Activated T-helper 1 cell treated with anti-CD3 and anti-CD28 coated beads, Interleukin-12 subunit alpha, Interleukin-12 subunit beta, Interleukin-2, Interleukin-4 antibody, amounts not matched to agents 30 ng/mL and 10 ng/mL and 1 ng/mL, durations not matched to agents 14 hours and 24 hours and 36 hours (primary cell): ENCODE results near the gene ERMARD. TPM values are rescaled to one million over a fixed set of nuclear protein-coding genes. Genes with fewer than 3 reads are reported as not detected.

Source experiments
- DNase-seq: peaks from one replicate; pipeline ENCODE4 v3.0.0; 2021; ENCODE audit warnings: low spot score
- H3K27ac Mint-ChIP-seq: one replicate; pipeline ENCODE4 v1.8.0; 2021; ENCODE audit warnings: mild to moderate bottlenecking, mixed read lengths
- H3K27me3 Mint-ChIP-seq: one replicate; pipeline ENCODE4 v1.8.0; 2022; ENCODE audit warnings: mild to moderate bottlenecking, moderate library complexity, mixed read lengths; ENCODE audit not compliant: insufficient read depth
- H3K36me3 Mint-ChIP-seq: one replicate; pipeline ENCODE4 v1.8.0; 2021; ENCODE audit warnings: low read depth, mixed read lengths
- H3K4me1 Mint-ChIP-seq: one replicate; pipeline ENCODE4 v1.8.0; 2021; ENCODE audit warnings: low read depth, mixed read lengths
- H3K4me3 Mint-ChIP-seq: one replicate; pipeline ENCODE4 v1.8.0; 2021; ENCODE audit warnings: mild to moderate bottlenecking, moderate library complexity, mixed read lengths
- H3K9me3 Mint-ChIP-seq: one replicate; pipeline ENCODE4 v1.8.0; 2021; ENCODE audit warnings: mixed read lengths
- intact Hi-C: fragments of 100-400 bp; cut with micrococcal nuclease; formaldehyde crosslinking; loops from one replicate; pipeline ENCODE4 v1.15.1; 2024
- total RNA-seq: library from RNA; stranded (reverse); gene quantifications from 2 replicates; pipeline ENCODE4 v1.2.3, GENCODE V29; 2022

Gene ERMARD
- total RNA-seq, 1 donor from 2014 or later, result 26.9 TPM

- H3K36me3 Mint-ChIP-seq, result no peaks in the 10 kb centered on the region
- no peak overlapping the region for H3K4me3 Mint-ChIP-seq
- peaks cover 8% of the 10 kb centered on the region for H3K4me1 Mint-ChIP-seq
- DNase-seq, result no peak
- no peak overlapping the region for H3K27ac Mint-ChIP-seq
- intact Hi-C loops, result no loop called here
- H3K9me3 Mint-ChIP-seq, result no peaks in the 10 kb centered on the region
- peaks cover 13% of the 10 kb centered on the region for H3K27me3 Mint-ChIP-seq
These were observed 60.3 kb downstream of the ERMARD start for GRCh38 chr6:169811521-169812256.

- H3K27ac Mint-ChIP-seq, result no peak overlapping the region
- no peaks in the 10 kb centered on the region for H3K36me3 Mint-ChIP-seq
These were observed 60.8 kb downstream of the ERMARD start for GRCh38 chr6:169812257-169812644.

GRCh38 chr6:169813969-169814368 is 62.5 kb downstream of the ERMARD start:
- Mint-ChIP-seq H3K4me1 (no peaks in the 10 kb centered on the region), H3K27me3 (peaks cover 24% of the 10 kb centered on the region), H3K4me3 (no peak overlapping the region), H3K27ac (no peak overlapping the region), H3K36me3 (no peaks in the 10 kb centered on the region), H3K9me3 (no peaks in the 10 kb centered on the region)
- no peak for DNase-seq
- intact Hi-C loops, result no loop called here

More at GRCh38 chr6:169812257-169812644, 60.8 kb downstream of the ERMARD start:
- intact Hi-C loops, result no loop called here
- Mint-ChIP-seq H3K4me3 (no peak overlapping the region), H3K4me1 (peaks cover 6% of the 10 kb centered on the region), H3K27me3 (peaks cover 14% of the 10 kb centered on the region), H3K9me3 (no peaks in the 10 kb centered on the region)
- DNase-seq, result no peak

- peaks cover 24% of the 10 kb centered on the region for H3K27me3 Mint-ChIP-seq
- H3K27ac Mint-ChIP-seq, result no peak overlapping the region
- H3K36me3 Mint-ChIP-seq, result no peaks in the 10 kb centered on the region
- no peak overlapping the region for H3K4me3 Mint-ChIP-seq
- DNase-seq, result no peak
- intact Hi-C loops, result no loop called here
- H3K9me3 Mint-ChIP-seq, result no peaks in the 10 kb centered on the region
- no peaks in the 10 kb centered on the region for H3K4me1 Mint-ChIP-seq
These were observed 64.6 kb downstream of the ERMARD start for GRCh38 chr6:169816054-169816453.

GRCh38 chr6:169816975-169817374 is 65.6 kb downstream of the ERMARD start:
- Mint-ChIP-seq H3K27me3 (peaks cover 26% of the 10 kb centered on the region), H3K9me3 (no peaks in the 10 kb centered on the region), H3K4me3 (no peak overlapping the region), H3K36me3 (no peaks in the 10 kb centered on the region), H3K4me1 (no peaks in the 10 kb centered on the region), H3K27ac (no peak overlapping the region)
- intact Hi-C loops, result no loop called here
- DNase-seq, result no peak

GRCh38 chr6:169820358-169820757 is 68.9 kb downstream of the ERMARD start:
- no peak for DNase-seq
- Mint-ChIP-seq H3K36me3 (no peaks in the 10 kb centered on the region), H3K27me3 (peaks cover 28% of the 10 kb centered on the region), H3K27ac (no peak overlapping the region), H3K9me3 (no peaks in the 10 kb centered on the region), H3K4me1 (no peaks in the 10 kb centered on the region), H3K4me3 (no peak overlapping the region)
- intact Hi-C loops, result no loop called here

- no peaks in the 10 kb centered on the region for H3K4me1 Mint-ChIP-seq
- intact Hi-C loops, result no loop called here
- no peaks in the 10 kb centered on the region for H3K36me3 Mint-ChIP-seq
- peaks cover 15% of the 10 kb centered on the region for H3K27me3 Mint-ChIP-seq
- DNase-seq, result no peak
- no peak overlapping the region for H3K4me3 Mint-ChIP-seq
- H3K9me3 Mint-ChIP-seq, result no peaks in the 10 kb centered on the region
- H3K27ac Mint-ChIP-seq, result no peak overlapping the region
These were observed 72.6 kb downstream of the ERMARD start for GRCh38 chr6:169824021-169824420.

GRCh38 chr6:169824848-169825557 is 73.6 kb downstream of the ERMARD start:
- Mint-ChIP-seq H3K36me3 (no peaks in the 10 kb centered on the region), H3K9me3 (no peaks in the 10 kb centered on the region), H3K4me3 (no peak overlapping the region), H3K27ac (no peak overlapping the region), H3K4me1 (no peaks in the 10 kb centered on the region), H3K27me3 (peaks cover 12% of the 10 kb centered on the region)
- no peak for DNase-seq
- intact Hi-C loops, result no loop called here

GRCh38 chr6:169825558-169826225 is 74.3 kb downstream of the ERMARD start:
- intact Hi-C loops, result no loop called here
- no peaks in the 10 kb centered on the region for H3K4me1 Mint-ChIP-seq
- H3K27ac Mint-ChIP-seq, result no peak overlapping the region
- H3K36me3 Mint-ChIP-seq, result no peaks in the 10 kb centered on the region
- no peaks in the 10 kb centered on the region for H3K9me3 Mint-ChIP-seq
- DNase-seq, result no peak
- H3K27me3 Mint-ChIP-seq, result peaks cover 11% of the 10 kb centered on the region
- H3K4me3 Mint-ChIP-seq, result no peak overlapping the region

- Mint-ChIP-seq H3K4me1 (peaks cover 3% of the 10 kb centered on the region), H3K27ac (no peak overlapping the region), H3K4me3 (no peak overlapping the region), H3K9me3 (no peaks in the 10 kb centered on the region), H3K27me3 (peaks cover 8% of the 10 kb centered on the region), H3K36me3 (no peaks in the 10 kb centered on the region)
- DNase-seq, result no peak
- intact Hi-C loops, result no loop called here
These were observed 75.3 kb downstream of the ERMARD start for GRCh38 chr6:169826697-169827096.

GRCh38 chr6:169827290-169827717 is 75.9 kb downstream of the ERMARD start:
- Mint-ChIP-seq H3K4me1 (peaks cover 5% of the 10 kb centered on the region), H3K4me3 (no peak overlapping the region), H3K9me3 (no peaks in the 10 kb centered on the region), H3K36me3 (no peaks in the 10 kb centered on the region), H3K27ac (no peak overlapping the region), H3K27me3 (peaks cover 8% of the 10 kb centered on the region)
- no peak for DNase-seq
- intact Hi-C loops, result no loop called here

GRCh38 chr6:169828176-169828575 is 76.8 kb downstream of the ERMARD start:
- Mint-ChIP-seq H3K9me3 (no peaks in the 10 kb centered on the region), H3K4me3 (no peak overlapping the region), H3K27ac (no peak overlapping the region), H3K4me1 (peaks cover 5% of the 10 kb centered on the region), H3K27me3 (peaks cover 5% of the 10 kb centered on the region), H3K36me3 (no peaks in the 10 kb centered on the region)
- DNase-seq, result no peak
- intact Hi-C loops, result no loop called here

GRCh38 chr6:169829786-169830185 is 78.4 kb downstream of the ERMARD start:
- DNase-seq, result no peak
- Mint-ChIP-seq H3K4me3 (no peak overlapping the region), H3K27me3 (no peaks in the 10 kb centered on the region), H3K27ac (no peak overlapping the region), H3K4me1 (peaks cover 5% of the 10 kb centered on the region), H3K9me3 (no peaks in the 10 kb centered on the region), H3K36me3 (no peaks in the 10 kb centered on the region)
- intact Hi-C loops, result no loop called here
